ENCODE measurements around the gene CACNA1F.

Gene CACNA1F

DNA sequence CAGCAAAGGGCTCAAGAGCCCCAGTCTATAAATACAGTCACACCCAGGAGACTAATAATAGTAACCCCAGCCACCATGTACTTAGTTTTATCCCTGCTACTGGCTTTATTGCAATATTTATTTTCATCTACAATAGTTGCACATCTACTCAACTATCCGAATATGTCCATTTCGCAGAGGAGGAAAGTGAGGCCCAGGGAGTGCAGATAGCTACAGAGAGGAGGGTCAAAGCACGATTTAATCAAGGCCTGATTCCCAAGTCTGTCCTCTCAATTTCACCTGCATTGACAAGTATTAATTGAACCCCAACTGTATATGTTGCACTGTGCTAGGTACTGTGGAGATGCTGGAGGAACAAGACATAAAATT lies 65.4 kb downstream of the CACNA1F start:
- TF ChIP-seq CTCF (conservative IDR thresholded peaks at IDR 0.05; ENCODE audit: low read length), result no peak
- no peak for DNase-seq (ENCODE audit: low read depth)
- H3K4me3 ChIP-seq (ENCODE audit: low read length), result peak overlapping the region; percentile 59

GRCh38 chrX:49166914-49167739 lies 66.0 kb downstream of the CACNA1F start:
- no peak for TF ChIP-seq CTCF (conservative IDR thresholded peaks at IDR 0.05; ENCODE audit: low read length)
- DNase-seq (ENCODE audit: low read depth), result peak; percentile 86
- peak overlapping the region; percentile 59 for H3K4me3 ChIP-seq (ENCODE audit: low read length)

GRCh38 chrX:49165901-49166881 lies 66.9 kb downstream of the CACNA1F start:
- DNase-seq (ENCODE audit: low read depth), result peak; percentile 62
- TF ChIP-seq CTCF (conservative IDR thresholded peaks at IDR 0.05; ENCODE audit: low read length), result peak; percentile 21; the same call in 1 of the 2 replicates
- peak overlapping the region; percentile 59 for H3K4me3 ChIP-seq (ENCODE audit: low read length)

DNA sequence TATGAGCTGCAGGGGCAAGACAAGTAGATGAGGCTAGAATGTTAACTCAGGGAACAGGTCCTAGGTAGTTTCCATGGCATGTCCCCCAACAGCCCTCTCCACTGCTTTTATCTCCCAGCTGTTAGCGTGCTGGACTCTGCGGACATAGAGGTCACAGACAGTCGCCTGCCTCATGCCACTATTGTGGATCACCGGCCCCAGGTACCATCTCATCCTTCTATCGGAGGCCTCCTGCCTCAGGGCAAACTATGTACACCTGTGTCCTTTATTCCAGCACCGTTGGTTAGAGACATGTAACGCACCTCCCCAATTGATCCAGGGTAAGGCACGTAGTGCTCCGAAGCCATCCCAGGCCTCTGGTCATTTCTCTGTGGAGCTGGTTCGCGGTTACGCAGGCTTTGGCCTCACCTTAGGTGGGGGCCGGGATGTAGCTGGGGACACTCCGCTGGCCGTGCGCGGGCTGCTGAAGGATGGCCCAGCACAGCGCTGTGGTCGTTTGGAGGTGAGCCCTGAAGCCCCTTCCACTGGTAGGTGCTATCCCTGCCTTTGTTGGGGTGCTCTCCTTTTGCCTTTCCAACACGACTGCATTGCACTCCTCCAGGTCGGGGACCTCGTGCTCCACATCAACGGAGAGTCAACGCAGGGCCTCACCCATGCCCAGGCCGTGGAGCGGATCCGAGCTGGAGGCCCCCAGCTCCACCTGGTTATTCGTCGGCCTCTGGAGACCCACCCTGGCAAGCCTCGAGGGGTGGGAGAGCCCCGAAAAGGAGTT lies 68.4 kb downstream of the CACNA1F start:
- no peak for TF ChIP-seq CTCF (conservative IDR thresholded peaks at IDR 0.05; ENCODE audit: low read length)
- H3K4me3 ChIP-seq (ENCODE audit: low read length), result no peak overlapping the region
- DNase-seq (ENCODE audit: low read depth), result no peak

DNA sequence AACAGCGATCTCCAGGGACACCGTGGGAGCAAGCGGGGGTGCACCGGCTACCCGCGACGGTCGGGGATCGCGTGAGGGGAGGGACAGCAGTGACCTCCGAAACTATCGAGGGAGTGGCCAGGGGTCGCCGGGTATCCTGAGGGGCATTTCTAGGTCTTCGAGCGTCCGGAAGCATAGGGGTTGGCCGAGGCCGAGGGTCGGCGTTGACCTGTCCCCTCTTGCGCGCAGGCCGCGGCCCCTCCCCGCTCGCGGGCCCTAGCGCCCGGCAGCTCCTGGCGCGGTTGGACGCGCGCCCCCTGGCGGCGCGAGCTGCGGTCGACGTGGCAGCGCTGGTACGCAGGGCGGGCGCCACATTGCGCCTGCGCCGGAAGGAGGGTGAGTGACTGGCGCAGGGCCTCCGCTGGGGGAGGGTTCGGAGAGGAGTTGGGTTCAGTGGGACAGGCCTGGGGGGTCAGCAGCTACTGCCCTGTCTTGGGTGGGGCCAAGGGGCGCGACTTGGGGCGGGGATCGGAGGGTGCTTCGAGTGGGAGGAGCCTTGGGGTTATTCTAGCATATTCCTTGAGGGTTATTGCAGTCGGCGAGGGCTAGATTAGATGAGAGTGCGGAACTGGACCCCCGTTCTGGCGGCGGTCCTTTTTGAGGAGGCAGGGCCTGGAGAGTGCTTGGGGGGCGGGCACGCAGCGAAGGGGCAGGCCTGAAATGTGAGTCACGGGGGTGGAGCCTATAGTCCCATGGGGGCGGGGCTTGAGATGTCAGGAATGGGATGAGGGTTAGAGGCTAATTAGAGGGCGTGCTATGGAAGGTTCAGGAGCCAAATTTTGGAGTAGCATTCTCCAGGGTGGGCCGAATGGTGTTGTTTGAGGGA lies 69.4 kb downstream of the CACNA1F start:
- peak; percentile 75 for DNase-seq (ENCODE audit: low read depth)
- peak overlapping the region; percentile 49 for H3K4me3 ChIP-seq (ENCODE audit: low read length)
- TF ChIP-seq CTCF (conservative IDR thresholded peaks at IDR 0.05; ENCODE audit: low read length), result peak; percentile 30

- DNase-seq (ENCODE audit: low read depth), result no peak
- peak within 1 kb of the TSS; percentile 49 for H3K4me3 ChIP-seq (ENCODE audit: low read length)
- TF ChIP-seq CTCF (conservative IDR thresholded peaks at IDR 0.05; ENCODE audit: low read length), result no peak
Measured at GRCh38 chrX:49162620-49163019, 70.5 kb downstream of the CACNA1F start, which contains the start of gene MAGIX. Gene MAGIX, plus strand, starts transcription at chrX:49162758. Its CDS starts 132 bp downstream, at chrX:49162890.
